HPDE6-E6E7 (cell line): ENCODE results near the gene NOTCH4.
"Not testable (repeated sequence)": the region's sequence is repeated elsewhere in the genome, so short reads cannot be mapped to it uniquely, and the experiment has no call there.

ENCODE experiments used
- DNase-seq: peaks from one replicate; pipeline ENCODE4 v3.0.0; 2011; ENCODE audit warnings: missing footprints; ENCODE audit errors: extremely low spot score

NOTCH4 gene

GRCh38 chr6:32218167-32218566 is 5.7 kb downstream of the NOTCH4 start:
- DNase-seq: no peak

DNA sequence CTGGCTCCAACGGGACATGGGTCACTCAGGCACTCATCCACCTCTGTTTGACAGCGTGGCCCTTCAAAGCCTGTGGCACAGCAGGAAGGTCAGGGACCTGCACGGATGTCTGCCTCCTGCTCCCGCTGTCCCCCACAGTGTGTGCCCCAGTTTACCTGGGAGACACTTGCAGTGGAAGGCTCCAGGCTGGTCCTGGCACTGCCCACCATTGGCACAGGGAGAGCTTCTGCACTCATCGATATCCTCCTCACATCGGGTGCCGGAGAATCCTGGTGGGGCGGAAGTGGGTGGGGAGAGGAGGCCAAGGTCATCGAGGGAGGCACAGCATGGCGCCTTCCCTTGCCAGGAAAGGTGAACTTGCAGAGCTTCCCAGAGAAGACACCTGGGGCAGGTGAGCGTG is 6.9 kb downstream of the NOTCH4 start:
- DNase-seq: no peak

DNA sequence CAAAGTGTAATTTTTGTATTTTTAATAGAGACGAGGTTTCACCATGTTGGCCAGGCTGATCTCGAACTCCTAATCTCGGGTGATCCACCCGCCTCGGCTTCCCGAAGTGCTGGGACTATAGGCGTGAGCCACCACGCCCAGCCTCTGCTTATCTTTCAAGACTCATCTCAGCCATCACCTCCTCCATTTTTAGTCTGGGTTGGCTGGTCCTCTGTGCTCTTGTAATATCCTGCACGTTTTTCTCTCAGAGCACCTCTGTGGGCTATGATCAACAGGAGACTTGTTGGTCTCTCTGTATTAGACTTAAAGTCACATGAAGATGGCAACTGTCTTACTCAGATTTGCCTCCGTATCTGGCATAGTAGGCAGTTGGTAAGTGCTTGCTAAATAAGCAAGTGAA is 7.6 kb downstream of the NOTCH4 start:
- no peak for DNase-seq

DNA sequence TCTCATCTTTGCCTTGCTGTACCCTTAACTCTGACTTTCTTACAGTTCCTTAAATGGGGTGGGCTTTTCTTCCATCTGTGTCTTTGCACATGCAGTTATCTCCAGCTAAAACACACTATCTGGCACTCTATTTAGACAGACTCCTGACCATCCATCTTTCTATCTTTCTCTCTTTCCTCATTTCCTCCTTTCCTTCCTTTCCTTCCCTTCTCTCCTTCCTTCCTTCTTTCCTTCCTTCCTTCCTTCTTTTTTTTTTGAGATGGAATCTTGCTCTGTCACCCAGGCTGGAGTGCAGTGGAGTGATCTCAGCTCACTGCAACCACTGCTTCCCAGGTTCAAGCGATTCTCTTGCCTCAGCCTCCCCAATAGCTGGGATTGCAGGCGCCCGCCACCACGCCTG is 8.2 kb downstream of the NOTCH4 start:
- DNase-seq: no peak

DNA sequence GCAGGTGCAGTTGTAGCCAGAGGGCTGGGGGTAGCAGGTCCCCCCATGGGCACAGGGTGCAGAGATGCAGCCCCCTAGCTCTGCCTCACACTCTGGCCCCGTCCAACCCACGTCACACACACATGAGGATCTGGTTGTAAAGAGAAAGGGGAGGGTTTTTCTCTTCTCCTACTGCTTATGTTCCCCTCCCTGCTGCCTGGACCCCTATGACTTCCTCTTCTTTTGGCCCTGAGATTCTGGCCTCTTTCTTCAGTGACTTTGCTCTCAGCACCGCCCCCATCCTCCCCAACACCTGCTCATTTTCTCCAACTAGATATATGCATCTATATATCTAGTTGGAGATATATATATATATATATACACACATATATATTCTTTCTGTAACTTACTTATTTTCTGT is 9.7 kb downstream of the NOTCH4 start:
- DNase-seq: no peak

DNA sequence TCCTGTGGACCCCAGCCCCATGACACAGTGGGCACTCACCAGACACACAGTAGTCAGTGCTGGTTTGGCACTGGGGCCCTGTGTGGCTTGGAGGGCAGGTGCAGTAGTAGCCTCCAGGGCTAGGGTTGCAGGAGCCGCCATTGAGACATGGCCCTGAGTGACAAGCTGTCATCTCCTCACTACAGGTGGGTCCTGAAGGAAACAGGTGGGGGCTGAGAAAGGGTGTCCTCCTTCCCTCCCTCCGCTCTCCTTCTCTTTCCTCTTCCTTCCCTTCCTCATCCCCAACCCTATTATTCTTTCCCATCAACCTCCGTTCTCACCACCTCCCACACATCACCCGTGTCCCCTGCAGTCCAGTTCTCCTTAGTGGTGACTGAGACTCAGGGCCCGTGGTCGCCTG is 10.2 kb downstream of the NOTCH4 start:
- no peak for DNase-seq

DNA sequence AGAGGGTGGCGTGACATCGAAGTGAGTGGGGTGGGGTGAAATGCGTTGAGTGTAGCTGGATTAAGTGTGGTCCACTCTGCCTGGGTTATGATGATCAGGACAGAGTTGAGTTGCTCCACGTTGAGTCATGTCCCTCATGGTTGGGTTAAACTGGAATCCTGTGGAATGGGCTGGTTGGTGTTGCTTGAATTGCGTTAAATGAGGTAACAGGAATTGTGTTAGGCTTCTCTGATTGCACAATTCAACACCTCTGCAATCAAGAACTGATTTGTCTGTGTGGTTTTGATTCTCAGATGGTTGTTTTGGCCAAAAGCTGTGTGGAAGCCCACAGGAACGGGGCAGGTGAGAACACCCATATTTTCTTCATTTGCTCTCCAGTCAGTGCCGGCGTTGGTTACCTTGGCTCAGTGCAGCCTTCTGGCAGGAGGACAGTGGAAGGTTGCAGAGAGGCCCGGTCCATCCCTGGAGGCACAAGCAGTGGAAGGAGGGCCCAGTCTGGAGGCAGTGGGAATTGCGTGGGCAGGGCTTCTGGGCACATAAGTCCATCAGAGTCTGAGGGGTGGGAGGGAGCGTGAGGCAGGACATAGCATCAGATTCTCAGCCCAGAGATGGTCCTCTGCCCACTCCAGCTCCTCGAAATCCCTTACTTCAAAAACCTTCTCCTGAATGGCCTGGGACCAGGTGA is 11.6 kb downstream of the NOTCH4 start:
- no peak for DNase-seq

- not testable (repeated sequence) for DNase-seq
These were observed 12.4 kb downstream of the NOTCH4 start for GRCh38 chr6:32211432-32211831.

GRCh38 chr6:32210191-32210601 is 13.7 kb downstream of the NOTCH4 start:
- no peak for DNase-seq

- DNase-seq: no peak
These were observed 14.9 kb downstream of the NOTCH4 start for GRCh38 chr6:32208996-32209395.

- DNase-seq: no peak
These were observed 19.6 kb downstream of the NOTCH4 start for GRCh38 chr6:32204268-32204715.

DNA sequence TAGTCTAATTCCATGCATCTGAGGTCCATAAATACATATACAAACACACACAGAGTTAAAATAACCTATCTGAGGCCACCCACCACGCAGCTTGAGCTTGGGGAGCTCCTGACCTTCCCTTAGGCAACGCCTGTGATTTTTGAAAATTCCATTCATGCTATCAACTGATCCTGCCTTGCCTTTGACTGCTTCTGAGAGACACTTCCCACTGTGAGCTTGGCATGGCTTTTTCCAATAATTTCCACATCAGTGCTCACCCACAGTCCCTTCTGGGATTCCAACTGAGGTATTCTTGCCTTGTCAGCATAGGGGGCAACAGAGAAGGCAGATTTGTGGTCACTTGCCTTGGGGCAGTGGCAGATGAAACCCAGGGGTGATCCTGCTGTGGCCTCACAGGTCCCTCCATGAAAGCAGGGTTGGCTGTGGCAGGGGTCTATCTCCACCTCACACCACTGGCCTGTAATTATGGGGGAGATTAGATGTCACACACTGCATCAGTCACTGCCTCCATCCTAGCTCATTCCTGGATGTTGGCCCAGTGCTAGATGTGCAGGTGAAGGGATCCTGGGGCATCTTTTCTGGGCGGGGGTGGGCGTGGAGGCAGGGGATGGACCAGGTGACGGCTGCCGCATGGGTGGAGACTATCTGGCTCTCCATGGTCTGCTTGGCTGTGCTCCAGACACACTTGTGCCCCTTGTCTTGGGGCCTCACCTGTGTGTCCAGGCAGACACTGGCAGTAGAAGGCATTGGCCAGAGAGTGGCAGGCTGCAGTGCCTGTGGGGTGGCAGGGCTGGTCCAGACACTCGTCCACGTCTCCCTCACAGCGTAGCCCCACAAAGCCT is 20.2 kb downstream of the NOTCH4 start:
- no peak for DNase-seq

GRCh38 chr6:32202186-32202585 is 21.7 kb downstream of the NOTCH4 start:
- DNase-seq: no peak

DNA sequence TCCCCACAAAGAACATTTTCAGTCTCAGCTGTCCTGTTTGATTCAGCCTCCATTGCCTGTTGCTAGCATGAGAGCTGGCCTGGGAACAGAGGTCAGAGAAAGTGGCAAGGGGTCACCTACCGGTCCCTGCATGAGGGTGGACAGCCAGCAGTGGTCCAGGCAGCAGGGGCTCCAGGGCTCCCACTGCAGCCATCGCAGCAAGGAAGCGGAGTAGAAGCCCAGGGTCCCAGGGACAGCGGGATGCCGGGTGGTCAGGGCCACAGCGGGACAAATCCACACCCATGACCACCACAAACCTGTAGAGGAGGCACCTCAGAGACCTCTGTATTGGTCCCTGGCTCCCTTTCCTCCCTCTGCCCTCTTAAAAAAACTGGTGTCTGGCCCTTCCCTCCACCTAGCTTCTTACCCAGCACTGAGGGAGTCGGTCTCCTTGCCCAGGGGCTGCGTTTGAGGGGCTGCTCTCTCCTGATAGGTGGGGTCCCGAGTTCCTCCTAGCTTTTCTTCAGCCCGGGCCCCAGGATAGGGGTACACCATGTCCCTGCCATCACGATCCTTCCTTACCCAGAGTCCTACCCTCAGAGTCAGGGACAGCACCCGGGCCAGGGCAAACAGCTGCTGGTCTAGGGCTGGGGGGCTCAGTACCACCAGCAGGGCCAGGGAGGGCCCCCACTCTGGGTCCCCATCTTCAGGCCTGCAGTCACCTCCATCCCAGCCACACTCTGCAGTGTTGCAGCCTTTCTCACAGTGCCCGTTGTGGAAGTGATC is 23.0 kb downstream of the NOTCH4 start:
- DNase-seq: no peak

GRCh38 chr6:32198866-32199265 is 25.0 kb downstream of the NOTCH4 start:
- DNase-seq: no peak

DNA sequence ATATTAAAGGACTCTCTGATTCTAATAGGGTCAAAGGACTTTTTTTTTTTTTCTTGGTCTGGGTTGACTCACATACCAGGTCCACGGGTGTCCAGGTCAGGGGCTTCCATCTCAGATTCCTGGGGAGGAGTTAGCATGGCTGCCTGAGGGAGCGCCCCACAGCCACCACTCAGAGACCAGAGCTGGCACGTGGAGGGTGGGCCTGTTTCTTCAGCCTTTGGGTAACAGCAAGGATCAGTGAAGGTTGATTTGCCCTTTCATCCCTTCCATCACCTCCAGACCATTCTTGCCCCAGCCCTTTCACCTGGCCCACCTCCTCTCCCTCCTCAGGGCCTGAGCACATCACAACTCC is 25.5 kb downstream of the NOTCH4 start:
- no peak for DNase-seq

GRCh38 chr6:32196682-32197616 is 26.9 kb downstream of the NOTCH4 start:
- DNase-seq: no peak

DNA sequence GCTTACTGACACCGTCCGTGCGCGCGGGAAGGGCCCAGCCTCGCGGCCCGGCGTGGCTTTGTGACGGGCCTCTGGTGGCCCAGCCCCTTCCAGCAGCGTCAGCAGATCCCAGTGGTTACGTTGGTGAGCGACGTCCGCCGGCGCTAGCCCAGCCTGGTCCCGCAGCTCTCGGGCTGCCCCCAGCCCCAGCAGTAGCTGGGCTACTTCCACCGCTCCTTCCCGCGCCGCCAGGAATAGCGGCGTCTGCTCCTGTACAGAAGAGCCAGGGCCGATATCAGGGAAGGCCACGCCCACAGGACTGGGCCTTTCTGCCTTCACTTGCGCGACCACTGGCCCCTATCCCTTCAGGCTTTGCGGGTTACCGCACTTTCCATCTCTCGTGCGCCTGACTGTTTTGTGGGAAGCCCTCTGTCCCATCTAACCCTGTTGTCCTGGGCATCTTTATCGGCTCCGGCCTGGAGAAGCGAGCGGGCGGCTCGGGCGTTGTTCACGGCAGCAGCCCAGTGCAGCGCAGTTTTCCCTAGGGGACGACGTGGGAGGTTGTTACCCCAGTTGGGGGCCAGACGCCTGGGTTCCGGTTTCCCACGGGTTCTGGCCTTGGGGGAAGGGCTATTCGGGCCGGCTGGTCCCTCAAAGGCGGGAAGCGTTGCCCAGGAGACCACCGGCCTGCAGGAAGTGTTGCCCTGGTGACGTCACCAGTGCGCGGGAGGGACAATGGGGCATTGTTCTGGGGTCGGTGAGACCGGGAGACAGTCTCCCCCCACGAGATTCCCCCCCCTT is 27.8 kb downstream of the NOTCH4 start:
- DNase-seq: no peak

DNA sequence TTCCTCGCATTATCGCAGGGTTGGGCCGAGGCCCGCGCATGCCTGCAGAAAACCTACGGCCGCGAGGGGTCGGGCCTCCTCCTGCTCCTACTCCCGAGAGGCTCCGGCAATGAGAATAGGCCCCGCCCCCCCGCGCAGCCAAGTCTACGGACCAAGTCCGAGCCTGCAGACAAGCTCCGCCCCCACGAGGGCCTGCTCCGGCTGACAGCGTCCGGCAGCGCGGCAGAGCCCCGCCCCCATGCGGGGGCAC is 28.3 kb downstream of the NOTCH4 start:
- DNase-seq: peak; percentile 97

DNA sequence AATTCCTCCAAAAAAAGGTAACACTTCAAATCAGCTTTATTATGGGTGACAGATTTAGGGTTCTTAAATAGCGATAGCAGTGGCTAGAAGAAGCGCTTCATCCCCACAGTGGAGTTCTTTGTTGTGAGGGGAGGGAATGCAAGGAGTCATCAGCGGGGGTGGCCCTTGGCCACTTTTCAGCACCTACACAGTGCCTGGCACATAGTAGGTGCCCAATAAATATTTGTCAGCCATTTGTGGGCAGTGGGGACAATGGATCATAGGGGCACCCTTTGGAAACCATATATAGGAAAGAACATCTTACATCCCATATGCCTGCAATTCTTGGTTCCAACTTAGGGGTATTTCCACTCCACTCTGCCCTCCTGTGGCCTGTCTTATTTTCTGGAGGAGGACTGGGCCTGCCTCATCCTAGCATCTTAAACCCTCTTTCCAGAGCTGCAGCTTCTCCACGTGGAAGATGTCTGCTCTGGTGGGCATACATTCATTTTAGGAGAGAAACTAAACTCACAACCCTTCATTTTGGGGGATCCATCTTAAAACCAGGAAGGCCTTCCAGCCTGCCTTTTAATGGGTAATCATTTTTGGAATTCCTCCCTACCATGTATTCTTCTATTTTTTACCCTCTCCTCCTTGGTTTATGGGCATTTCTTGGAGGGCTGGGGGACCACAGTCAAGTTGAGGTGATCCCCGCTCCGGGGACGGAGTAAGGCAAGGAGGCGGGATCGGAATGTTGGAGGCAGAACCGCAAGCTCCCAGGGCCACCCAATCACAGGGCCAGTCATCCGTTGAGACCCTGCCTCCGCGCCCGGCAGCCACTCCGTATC is 28.8 kb downstream of the NOTCH4 start:
- DNase-seq: no peak
